ENCODE results near the gene FRMD4B. TPM values are rescaled to one million over a fixed set of nuclear protein-coding genes. Genes with fewer than 3 reads are reported as not detected.
A peak's percentile ranks its signal among the peaks of the same experiment; 100 is the strongest.

The FRMD4B gene
- total and polyA plus RNA-seq, 10 of the 15 experiments (the other 5 are each of a cell fraction or from before 2014, with no cell fraction given) = 3.9 to 11.4 (median 8.0) TPM

- TF ChIP-seq, protein P1, sequence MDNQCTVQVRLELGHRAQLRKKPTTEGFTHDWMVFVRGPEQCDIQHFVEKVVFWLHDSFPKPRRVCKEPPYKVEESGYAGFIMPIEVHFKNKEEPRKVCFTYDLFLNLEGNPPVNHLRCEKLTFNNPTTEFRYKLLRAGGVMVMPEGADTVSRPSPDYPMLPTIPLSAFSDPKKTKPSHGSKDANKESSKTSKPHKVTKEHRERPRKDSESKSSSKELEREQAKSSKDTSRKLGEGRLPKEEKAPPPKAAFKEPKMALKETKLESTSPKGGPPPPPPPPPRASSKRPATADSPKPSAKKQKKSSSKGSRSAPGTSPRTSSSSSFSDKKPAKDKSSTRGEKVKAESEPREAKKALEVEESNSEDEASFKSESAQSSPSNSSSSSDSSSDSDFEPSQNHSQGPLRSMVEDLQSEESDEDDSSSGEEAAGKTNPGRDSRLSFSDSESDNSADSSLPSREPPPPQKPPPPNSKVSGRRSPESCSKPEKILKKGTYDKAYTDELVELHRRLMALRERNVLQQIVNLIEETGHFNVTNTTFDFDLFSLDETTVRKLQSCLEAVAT (IDR thresholded peaks at IDR 0.05) = peak; percentile 80
- TF ChIP-seq POLR2AphosphoS2 (IDR thresholded peaks at IDR 0.05; ENCODE audit: low read depth, low read length) (no peak), RFX5 (IDR thresholded peaks at IDR 0.05; ENCODE audit: low read depth, low read length) (no peak), CREB1 (IDR thresholded peaks at IDR 0.05; ENCODE audit: low read depth) (peak; percentile 38; the same call in 1 of the 2 replicates), SREBF2 (IDR thresholded peaks at IDR 0.05; ENCODE audit: low read length) (no peak), TCF7 (IDR thresholded peaks at IDR 0.05; ENCODE audit: borderline replicate concordance) (no peak), ASH2L (IDR thresholded peaks at IDR 0.05; ENCODE audit: borderline replicate concordance, low read depth) (no peak), ZNF274 (IDR thresholded peaks at IDR 0.05; ENCODE audit: insufficient read depth, insufficient read length) (no peak), SMAD5 (IDR thresholded peaks at IDR 0.05; ENCODE audit: low read depth) (no peak), MAX (IDR thresholded peaks at IDR 0.05; ENCODE audit: low read depth, low read length) (no peak), YY1 (IDR thresholded peaks at IDR 0.05; ENCODE audit: low read depth, low read length) (no peak), LARP7 (IDR thresholded peaks at IDR 0.05) (no peak), TBL1XR1 (IDR thresholded peaks at IDR 0.05; ENCODE audit: low read depth, low read length) (0 out of 2 replicates have a peak, but pooled peaks have one; percentile 43), HCFC1 (IDR thresholded peaks at IDR 0.05; ENCODE audit: low read length) (no peak), SIN3A (IDR thresholded peaks at IDR 0.05; ENCODE audit: low read depth, low read length) (no peak), NFIC (IDR thresholded peaks at IDR 0.05; ENCODE audit: low read depth, low read length) (peak; percentile 77), POU2F2 (IDR thresholded peaks at IDR 0.05; ENCODE audit: borderline replicate concordance, low read depth, low read length) (peak; percentile 95)
Measured at GRCh38 chr3:69368129-69368741, 17.7 kb downstream of the FRMD4B start (continued).
